Uterus (tissue), 2 donors: ENCODE results near the gene DAD1.

Experiments used
- CTCF ChIP-seq, 4 experiments: fragments of 200-600 bp in 2 of 4; fragments of 450-650 bp in 2 of 4; sonication (generic) in 2 of 4; IDR thresholded peaks; one replicate each; pipeline ENCODE4 v1.5.1; 2016 to 2019; ENCODE audit warnings: antibody characterized with exemption in 4 of 4, mild to moderate bottlenecking in 2 of 4, moderate library complexity in 1 of 4
- POLR2A ChIP-seq, 2 donors: fragments of 450-650 bp; IDR thresholded peaks; one replicate each; pipeline ENCODE4 v1.6.1; 2016; ENCODE audit warnings: antibody characterized with exemption in 2 of 2, mild to moderate bottlenecking in 1 of 2, moderate library complexity in 1 of 2

GRCh38 chr14:22630066-22630465, 41.0 kb upstream of the DAD1 start:
- TF ChIP-seq CTCF (IDR thresholded peaks at IDR 0.05) (no peak), POLR2A (IDR thresholded peaks at IDR 0.05) (no peak)
